ENCODE data around the gene FOXQ1.

Gene FOXQ1

GRCh38 chr6:1271071-1271763 is 40.7 kb upstream of the FOXQ1 start:
- Histone ChIP-seq H3K27me3 (replicated peaks; ENCODE audit: control insufficient read depth, insufficient read depth, low read length, poor library complexity, severe bottlenecking) (no peaks in the 10 kb centered on the region), H3K9me3 (ENCODE audit: control insufficient read depth, low read length) (no peaks in the 10 kb centered on the region), H3K4me1 (ENCODE audit: control insufficient read depth, insufficient read depth, low read length, poor library complexity, severe bottlenecking) (no peaks in the 10 kb centered on the region), H3K27ac (ENCODE audit: insufficient read depth, low read length, poor library complexity, severe bottlenecking) (no peak overlapping the region), H3K36me3 (ENCODE audit: control insufficient read depth, insufficient read depth, low read length) (no peaks in the 10 kb centered on the region), H3K4me3 (ENCODE audit: insufficient read depth, low read depth, low read length, poor library complexity, severe bottlenecking) (no peak overlapping the region)
- DNase-seq = no peak

GRCh38 chr6:1278061-1278720 is 33.7 kb upstream of the FOXQ1 start:
- no peaks in the 10 kb centered on the region for H3K4me1 ChIP-seq (ENCODE audit: control insufficient read depth, insufficient read depth, low read length, poor library complexity, severe bottlenecking)
- H3K36me3 ChIP-seq (ENCODE audit: control insufficient read depth, insufficient read depth, low read length) = no peaks in the 10 kb centered on the region
- H3K9me3 ChIP-seq (ENCODE audit: control insufficient read depth, low read length) = no peaks in the 10 kb centered on the region
- no peaks in the 10 kb centered on the region for H3K27me3 ChIP-seq (replicated peaks; ENCODE audit: control insufficient read depth, insufficient read depth, low read length, poor library complexity, severe bottlenecking)
- DNase-seq = no peak
- H3K4me3 ChIP-seq (ENCODE audit: insufficient read depth, low read depth, low read length, poor library complexity, severe bottlenecking) = no peak overlapping the region
- H3K27ac ChIP-seq (ENCODE audit: insufficient read depth, low read length, poor library complexity, severe bottlenecking) = no peak overlapping the region

- H3K27me3 ChIP-seq (replicated peaks; ENCODE audit: control insufficient read depth, insufficient read depth, low read length, poor library complexity, severe bottlenecking) = no peaks in the 10 kb centered on the region
These were observed 32.8 kb upstream of the FOXQ1 start for GRCh38 chr6:1279065-1279464.

GRCh38 chr6:1280666-1281300 is 31.1 kb upstream of the FOXQ1 start:
- Histone ChIP-seq H3K27ac (ENCODE audit: insufficient read depth, low read length, poor library complexity, severe bottlenecking) (no peak overlapping the region), H3K4me1 (ENCODE audit: control insufficient read depth, insufficient read depth, low read length, poor library complexity, severe bottlenecking) (no peaks in the 10 kb centered on the region), H3K27me3 (replicated peaks; ENCODE audit: control insufficient read depth, insufficient read depth, low read length, poor library complexity, severe bottlenecking) (no peaks in the 10 kb centered on the region), H3K4me3 (ENCODE audit: insufficient read depth, low read depth, low read length, poor library complexity, severe bottlenecking) (no peak overlapping the region), H3K36me3 (ENCODE audit: control insufficient read depth, insufficient read depth, low read length) (no peaks in the 10 kb centered on the region), H3K9me3 (ENCODE audit: control insufficient read depth, low read length) (no peaks in the 10 kb centered on the region)
- DNase-seq = no peak

More at GRCh38 chr6:1279065-1279464, 32.8 kb upstream of the FOXQ1 start:
- Histone ChIP-seq H3K9me3 (ENCODE audit: control insufficient read depth, low read length) (no peaks in the 10 kb centered on the region), H3K27ac (ENCODE audit: insufficient read depth, low read length, poor library complexity, severe bottlenecking) (no peak overlapping the region), H3K36me3 (ENCODE audit: control insufficient read depth, insufficient read depth, low read length) (no peaks in the 10 kb centered on the region), H3K4me3 (ENCODE audit: insufficient read depth, low read depth, low read length, poor library complexity, severe bottlenecking) (no peak overlapping the region), H3K4me1 (ENCODE audit: control insufficient read depth, insufficient read depth, low read length, poor library complexity, severe bottlenecking) (no peaks in the 10 kb centered on the region)
- DNase-seq = no peak

- Histone ChIP-seq H3K4me1 (ENCODE audit: control insufficient read depth, insufficient read depth, low read length, poor library complexity, severe bottlenecking) (no peaks in the 10 kb centered on the region), H3K4me3 (ENCODE audit: insufficient read depth, low read depth, low read length, poor library complexity, severe bottlenecking) (no peak overlapping the region), H3K27ac (ENCODE audit: insufficient read depth, low read length, poor library complexity, severe bottlenecking) (no peak overlapping the region), H3K9me3 (ENCODE audit: control insufficient read depth, low read length) (no peaks in the 10 kb centered on the region), H3K27me3 (replicated peaks; ENCODE audit: control insufficient read depth, insufficient read depth, low read length, poor library complexity, severe bottlenecking) (no peaks in the 10 kb centered on the region), H3K36me3 (ENCODE audit: control insufficient read depth, insufficient read depth, low read length) (no peaks in the 10 kb centered on the region)
- DNase-seq = no peak
These were observed 30.2 kb upstream of the FOXQ1 start for GRCh38 chr6:1281746-1282145.

- no peaks in the 10 kb centered on the region for H3K36me3 ChIP-seq (ENCODE audit: control insufficient read depth, insufficient read depth, low read length)
- H3K27ac ChIP-seq (ENCODE audit: insufficient read depth, low read length, poor library complexity, severe bottlenecking) = no peak overlapping the region
- no peaks in the 10 kb centered on the region for H3K27me3 ChIP-seq (replicated peaks; ENCODE audit: control insufficient read depth, insufficient read depth, low read length, poor library complexity, severe bottlenecking)
- no peaks in the 10 kb centered on the region for H3K9me3 ChIP-seq (ENCODE audit: control insufficient read depth, low read length)
- H3K4me1 ChIP-seq (ENCODE audit: control insufficient read depth, insufficient read depth, low read length, poor library complexity, severe bottlenecking) = no peaks in the 10 kb centered on the region
- DNase-seq = no peak
- no peak overlapping the region for H3K4me3 ChIP-seq (ENCODE audit: insufficient read depth, low read depth, low read length, poor library complexity, severe bottlenecking)
These were observed 28.4 kb upstream of the FOXQ1 start for GRCh38 chr6:1283501-1283900.

- H3K9me3 ChIP-seq (ENCODE audit: control insufficient read depth, low read length) = no peaks in the 10 kb centered on the region
- H3K4me1 ChIP-seq (ENCODE audit: control insufficient read depth, insufficient read depth, low read length, poor library complexity, severe bottlenecking) = no peaks in the 10 kb centered on the region
- no peaks in the 10 kb centered on the region for H3K36me3 ChIP-seq (ENCODE audit: control insufficient read depth, insufficient read depth, low read length)
- no peaks in the 10 kb centered on the region for H3K27me3 ChIP-seq (replicated peaks; ENCODE audit: control insufficient read depth, insufficient read depth, low read length, poor library complexity, severe bottlenecking)
- H3K27ac ChIP-seq (ENCODE audit: insufficient read depth, low read length, poor library complexity, severe bottlenecking) = no peak overlapping the region
- no peak overlapping the region for H3K4me3 ChIP-seq (ENCODE audit: insufficient read depth, low read depth, low read length, poor library complexity, severe bottlenecking)
- DNase-seq = no peak
These were observed 26.3 kb upstream of the FOXQ1 start for GRCh38 chr6:1285556-1285955.

- Histone ChIP-seq H3K36me3 (ENCODE audit: control insufficient read depth, insufficient read depth, low read length) (no peaks in the 10 kb centered on the region), H3K4me1 (ENCODE audit: control insufficient read depth, insufficient read depth, low read length, poor library complexity, severe bottlenecking) (no peaks in the 10 kb centered on the region), H3K27me3 (replicated peaks; ENCODE audit: control insufficient read depth, insufficient read depth, low read length, poor library complexity, severe bottlenecking) (no peaks in the 10 kb centered on the region), H3K27ac (ENCODE audit: insufficient read depth, low read length, poor library complexity, severe bottlenecking) (no peak overlapping the region), H3K9me3 (ENCODE audit: control insufficient read depth, low read length) (no peaks in the 10 kb centered on the region), H3K4me3 (ENCODE audit: insufficient read depth, low read depth, low read length, poor library complexity, severe bottlenecking) (no peak overlapping the region)
- no peak for DNase-seq
These were observed 25.9 kb upstream of the FOXQ1 start for GRCh38 chr6:1285956-1286355.

- DNase-seq = no peak
- no peaks in the 10 kb centered on the region for H3K9me3 ChIP-seq (ENCODE audit: control insufficient read depth, low read length)
- H3K27me3 ChIP-seq (replicated peaks; ENCODE audit: control insufficient read depth, insufficient read depth, low read length, poor library complexity, severe bottlenecking) = no peaks in the 10 kb centered on the region
- H3K4me3 ChIP-seq (ENCODE audit: insufficient read depth, low read depth, low read length, poor library complexity, severe bottlenecking) = no peak overlapping the region
- no peaks in the 10 kb centered on the region for H3K4me1 ChIP-seq (ENCODE audit: control insufficient read depth, insufficient read depth, low read length, poor library complexity, severe bottlenecking)
- H3K27ac ChIP-seq (ENCODE audit: insufficient read depth, low read length, poor library complexity, severe bottlenecking) = no peak overlapping the region
- no peaks in the 10 kb centered on the region for H3K36me3 ChIP-seq (ENCODE audit: control insufficient read depth, insufficient read depth, low read length)
These were observed 24.8 kb upstream of the FOXQ1 start for GRCh38 chr6:1287103-1287591.

GRCh38 chr6:1290086-1290485 is 21.8 kb upstream of the FOXQ1 start:
- Histone ChIP-seq H3K27ac (ENCODE audit: insufficient read depth, low read length, poor library complexity, severe bottlenecking) (no peak overlapping the region), H3K4me3 (ENCODE audit: insufficient read depth, low read depth, low read length, poor library complexity, severe bottlenecking) (no peak overlapping the region), H3K9me3 (ENCODE audit: control insufficient read depth, low read length) (no peaks in the 10 kb centered on the region), H3K4me1 (ENCODE audit: control insufficient read depth, insufficient read depth, low read length, poor library complexity, severe bottlenecking) (no peaks in the 10 kb centered on the region), H3K27me3 (replicated peaks; ENCODE audit: control insufficient read depth, insufficient read depth, low read length, poor library complexity, severe bottlenecking) (no peaks in the 10 kb centered on the region), H3K36me3 (ENCODE audit: control insufficient read depth, insufficient read depth, low read length) (no peaks in the 10 kb centered on the region)
- no peak for DNase-seq

All from effector memory CD4-positive, alpha-beta T cell (primary cell).